ENCODE data around the gene PRDM16.

Gene PRDM16

DNA sequence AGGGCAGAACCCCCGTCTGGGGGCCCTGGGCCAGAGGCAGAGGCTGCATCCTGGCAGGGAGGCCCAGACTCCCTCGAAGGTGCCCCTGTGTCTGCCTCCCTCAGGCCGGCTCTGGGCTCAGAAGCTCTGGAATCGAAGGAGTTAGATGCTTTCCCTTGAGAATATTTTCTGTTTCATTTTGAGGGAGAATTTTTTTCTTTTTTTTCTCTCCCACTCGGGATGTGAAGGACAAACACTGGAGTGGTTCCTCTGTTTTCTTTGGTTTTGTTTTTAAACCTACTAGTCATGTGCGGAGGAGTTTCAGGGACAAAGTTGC, 44.7 kb downstream of the PRDM16 start:
- DNase-seq = no peak
- TF ChIP-seq GATA1 (IDR thresholded peaks at IDR 0.05; ENCODE audit: low read depth, low read length) (no peak), POLR2A (IDR thresholded peaks at IDR 0.05; ENCODE audit: low read length) (no peak)

DNA sequence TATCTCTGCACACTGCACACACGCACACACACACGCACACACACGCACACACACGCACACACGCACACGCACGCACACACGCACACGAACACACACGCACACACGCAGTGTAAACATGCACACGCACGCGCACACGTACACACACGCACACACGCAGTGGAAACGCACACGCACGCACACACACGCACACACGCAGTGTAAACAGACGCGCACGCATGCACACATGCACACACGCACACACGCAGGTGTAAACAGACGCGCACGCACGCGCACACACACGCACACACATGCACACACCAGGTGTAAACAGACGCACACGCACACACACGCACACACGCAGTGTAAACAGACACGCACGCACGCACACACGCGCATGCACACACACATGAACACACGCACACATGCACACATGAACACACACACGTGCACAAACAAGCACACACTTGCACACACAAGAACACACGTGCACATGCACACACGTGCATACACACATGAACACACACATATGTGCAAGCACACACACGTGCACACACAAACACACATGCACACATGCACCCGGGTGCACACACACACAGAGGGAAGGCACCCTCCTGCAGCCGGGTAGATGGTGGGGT, 45.2 kb downstream of the PRDM16 start:
- DNase-seq = peak in 1 of 2 experiments; percentile 12
- TF ChIP-seq POLR2A (IDR thresholded peaks at IDR 0.05; ENCODE audit: low read length) = no peak
- no peak for TF ChIP-seq GATA1 (IDR thresholded peaks at IDR 0.05; ENCODE audit: low read depth, low read length)

DNA sequence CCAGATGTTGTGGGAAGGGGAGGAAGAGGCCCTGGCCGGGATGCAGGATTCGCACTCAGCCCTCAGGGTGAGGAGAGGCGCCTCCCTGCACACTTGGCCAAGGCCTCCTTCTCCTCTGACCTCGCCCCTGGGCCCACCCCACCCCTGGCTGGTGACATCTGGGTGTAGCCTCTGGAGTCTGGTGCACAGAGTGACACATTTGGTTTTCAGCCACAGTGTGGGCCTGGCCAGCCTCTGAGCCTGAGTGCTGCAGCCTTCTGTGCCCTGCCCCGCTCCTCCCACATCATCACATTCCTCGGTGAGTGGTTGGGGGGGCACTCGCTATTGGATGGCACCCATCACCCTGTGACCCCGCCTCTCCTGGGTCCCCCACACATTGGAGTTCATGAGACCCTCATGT, 45.8 kb downstream of the PRDM16 start:
- no peak for TF ChIP-seq POLR2A (IDR thresholded peaks at IDR 0.05; ENCODE audit: low read length)
- TF ChIP-seq GATA1 (IDR thresholded peaks at IDR 0.05; ENCODE audit: low read depth, low read length) = no peak
- DNase-seq = no peak

DNA sequence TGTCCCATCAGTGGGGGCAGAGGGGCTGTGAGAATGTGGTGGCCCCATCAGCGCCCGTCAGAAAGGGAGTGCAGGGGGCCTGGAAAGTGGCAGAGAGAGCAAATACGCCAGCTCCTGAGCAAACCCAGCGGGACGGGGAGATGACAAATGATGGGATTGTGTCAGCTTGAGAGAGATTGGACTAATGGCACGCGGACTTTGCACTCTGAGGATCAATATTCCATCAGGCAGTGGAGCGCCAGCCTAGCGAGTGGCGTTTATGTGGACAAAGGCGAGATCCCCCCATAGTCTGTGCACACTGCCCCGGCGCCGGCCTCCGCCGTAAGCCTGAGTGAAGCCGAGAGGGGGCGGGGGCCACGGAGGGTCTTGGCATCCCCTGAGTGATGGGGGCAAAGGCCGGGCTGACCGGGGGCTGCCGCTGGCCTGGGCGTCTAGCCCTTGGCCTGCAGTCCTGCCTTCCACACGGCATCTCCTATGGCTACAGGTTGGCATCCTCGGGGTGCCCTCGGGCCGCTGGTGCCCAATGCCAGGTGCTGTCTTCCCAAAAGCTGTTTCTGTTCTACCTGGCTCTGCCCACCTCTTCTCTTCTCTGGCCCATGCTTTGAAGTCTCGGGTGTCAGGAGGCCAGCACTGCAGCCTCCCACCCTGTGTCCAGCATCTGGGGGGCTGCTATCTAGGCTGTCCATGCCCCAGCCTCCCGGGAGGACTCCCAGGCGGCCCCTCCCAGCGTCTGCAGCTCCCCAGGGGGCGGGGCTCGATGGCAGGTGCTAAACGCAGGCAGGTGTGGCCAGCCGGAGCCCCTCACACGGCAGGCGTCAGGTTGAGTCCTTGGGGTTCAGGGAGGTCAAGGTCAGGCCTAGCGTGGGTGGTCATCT, 46.5 kb downstream of the PRDM16 start:
- no peak for TF ChIP-seq GATA1 (IDR thresholded peaks at IDR 0.05; ENCODE audit: low read depth, low read length)
- no peak for TF ChIP-seq POLR2A (IDR thresholded peaks at IDR 0.05; ENCODE audit: low read length)
- no peak for DNase-seq

DNA sequence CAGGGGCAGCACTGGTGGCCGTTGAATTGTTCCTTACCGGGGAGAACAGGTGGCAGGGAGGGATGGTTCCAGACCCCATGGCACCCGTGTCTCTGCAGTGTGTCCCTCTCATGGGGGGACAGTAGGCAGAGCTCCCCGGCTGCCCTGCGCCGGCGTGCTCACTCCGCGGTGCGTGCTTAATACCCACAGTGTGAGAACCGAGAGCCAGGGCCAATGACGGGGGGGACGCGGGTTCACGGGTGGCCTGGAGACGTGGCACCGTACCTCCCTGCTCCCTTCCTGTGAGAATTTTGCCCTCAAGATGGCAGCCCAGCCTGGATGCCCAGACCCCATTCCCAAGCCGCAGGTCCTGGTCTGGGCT, 47.1 kb downstream of the PRDM16 start:
- DNase-seq = no peak
- TF ChIP-seq POLR2A (IDR thresholded peaks at IDR 0.05; ENCODE audit: low read length) (no peak), GATA1 (IDR thresholded peaks at IDR 0.05; ENCODE audit: low read depth, low read length) (no peak)

DNA sequence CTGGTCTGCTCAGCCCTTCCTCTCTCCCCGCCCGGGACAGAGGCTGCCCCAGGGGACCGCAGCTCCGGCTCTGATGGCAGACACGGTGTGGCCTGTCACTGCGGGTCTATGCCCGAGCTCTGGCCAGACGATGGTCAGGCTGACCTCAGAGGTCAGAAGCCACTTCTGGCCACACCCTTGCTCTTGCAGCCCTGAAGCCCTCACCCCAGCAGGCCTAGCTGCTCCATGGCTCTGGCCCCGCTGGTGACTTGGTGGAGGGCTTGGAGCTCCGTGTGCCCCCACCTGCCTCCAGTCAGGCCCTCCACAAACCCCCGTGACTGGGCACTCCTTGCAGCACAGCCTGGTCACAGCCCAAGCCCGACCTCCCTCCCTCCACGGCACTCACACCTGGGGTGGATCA, 47.6 kb downstream of the PRDM16 start:
- TF ChIP-seq GATA1 (IDR thresholded peaks at IDR 0.05; ENCODE audit: low read depth, low read length) = no peak
- TF ChIP-seq POLR2A (IDR thresholded peaks at IDR 0.05; ENCODE audit: low read length) = no peak

DNA sequence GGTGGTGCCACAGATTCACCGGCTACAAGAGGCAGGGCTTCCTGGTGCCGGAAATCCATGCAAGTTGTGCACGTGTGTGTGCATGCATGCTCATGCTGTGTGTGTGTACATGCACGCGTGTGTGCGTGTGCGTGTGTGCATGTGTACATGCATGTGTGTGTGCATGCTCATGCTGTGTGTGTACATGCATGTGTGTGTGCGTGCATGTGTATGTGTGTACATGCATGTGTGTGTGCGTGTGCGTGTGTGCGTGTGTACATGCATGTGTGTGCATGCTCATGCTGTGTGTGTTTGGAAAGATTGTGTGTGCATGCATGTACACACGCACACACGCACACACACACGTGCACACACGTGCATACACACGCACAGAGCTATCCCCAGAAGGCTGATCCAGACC, 48.9 kb downstream of the PRDM16 start:
- no peak for DNase-seq
- TF ChIP-seq GATA1 (IDR thresholded peaks at IDR 0.05; ENCODE audit: low read depth, low read length) (no peak), POLR2A (IDR thresholded peaks at IDR 0.05; ENCODE audit: low read length) (no peak)

More for the DNA sequence above, 47.6 kb downstream of the PRDM16 start:
- no peak for DNase-seq

DNA sequence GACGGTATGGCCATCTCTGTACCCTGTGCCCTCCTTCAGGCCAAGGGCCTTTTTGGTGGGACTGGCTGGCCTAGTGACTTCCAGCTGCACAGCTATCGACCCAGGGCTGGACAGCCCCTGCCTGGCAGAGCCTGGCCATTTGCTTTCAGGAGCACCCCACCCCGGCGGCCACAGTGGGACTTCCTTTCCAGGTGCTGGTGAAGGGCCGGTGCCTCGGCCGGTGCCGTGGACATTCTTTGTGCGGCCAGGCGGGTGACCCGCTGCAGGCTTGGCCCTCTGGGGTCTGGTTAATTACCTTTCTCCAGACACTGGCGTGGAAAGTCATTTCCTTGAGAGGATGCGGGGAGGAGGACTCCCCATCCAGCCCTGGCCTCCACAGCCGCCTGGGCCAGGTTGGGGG, 50.1 kb downstream of the PRDM16 start:
- TF ChIP-seq GATA1 (IDR thresholded peaks at IDR 0.05; ENCODE audit: low read depth, low read length) = no peak
- TF ChIP-seq POLR2A (IDR thresholded peaks at IDR 0.05; ENCODE audit: low read length) = no peak
- DNase-seq = no peak

DNA sequence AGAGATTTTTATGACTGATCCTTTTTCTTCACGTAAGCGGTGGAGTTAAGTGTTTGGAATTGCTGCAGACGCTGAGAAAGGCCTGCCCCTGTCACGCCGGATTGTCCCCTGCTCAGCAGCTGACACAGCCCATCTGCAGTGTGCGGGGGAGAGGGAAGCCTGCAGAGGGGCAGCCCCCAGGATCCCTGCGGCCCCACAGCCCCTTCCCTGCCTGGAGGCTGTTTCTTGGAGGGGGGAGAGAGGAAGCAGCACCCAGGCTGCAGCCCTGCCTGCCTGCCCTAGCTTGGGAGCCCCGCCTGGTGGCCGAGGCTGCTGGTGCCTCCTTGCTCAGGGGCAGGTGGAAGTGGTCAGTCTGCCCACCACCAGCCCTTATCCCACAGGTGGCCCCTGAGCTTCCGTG, 50.7 kb downstream of the PRDM16 start:
- TF ChIP-seq POLR2A (IDR thresholded peaks at IDR 0.05; ENCODE audit: low read length) = no peak
- TF ChIP-seq GATA1 (IDR thresholded peaks at IDR 0.05; ENCODE audit: low read depth, low read length) = no peak
- DNase-seq = no peak

DNA sequence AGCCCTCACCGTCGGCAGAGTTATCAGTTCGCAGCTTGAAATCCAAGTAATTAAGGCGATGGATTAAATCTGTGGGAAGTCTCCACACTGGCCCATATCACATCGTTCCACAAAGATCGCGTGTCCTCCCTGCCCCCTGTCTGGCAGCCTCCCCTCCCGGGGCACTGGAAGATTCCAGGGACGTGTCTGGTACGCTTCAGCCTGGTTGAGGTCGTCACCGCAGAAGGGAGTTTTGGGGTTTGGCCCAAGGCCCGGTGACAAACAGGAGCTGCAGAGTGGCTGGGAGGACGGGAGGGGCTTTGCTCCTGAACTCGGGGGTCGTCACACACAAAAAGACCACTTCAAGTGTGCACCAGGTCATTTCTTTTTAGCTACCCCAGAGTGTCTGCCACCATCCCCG, 51.1 kb downstream of the PRDM16 start:
- TF ChIP-seq POLR2A (IDR thresholded peaks at IDR 0.05; ENCODE audit: low read length) (no peak), GATA1 (IDR thresholded peaks at IDR 0.05; ENCODE audit: low read depth, low read length) (no peak)
- no peak for DNase-seq

DNA sequence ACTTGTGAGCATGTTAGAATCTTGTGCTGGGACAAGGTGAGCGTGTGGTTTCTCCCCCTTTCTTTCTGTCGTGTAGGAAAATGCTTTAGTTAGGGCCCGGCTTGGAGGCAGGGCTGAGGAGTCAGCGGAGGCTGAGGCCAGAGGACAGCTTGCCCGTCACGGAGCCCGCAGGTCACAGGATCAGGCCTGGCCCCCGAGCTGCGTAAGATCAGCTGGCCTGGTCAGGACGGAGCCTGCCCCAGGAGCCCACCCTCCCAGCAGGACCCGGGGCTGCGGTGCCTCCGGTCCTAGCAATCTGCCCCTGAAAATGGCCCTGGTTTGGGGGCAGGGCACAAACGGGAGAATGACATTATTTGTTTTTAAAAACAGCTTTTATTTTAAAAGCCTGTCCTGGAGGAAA, 52.0 kb downstream of the PRDM16 start:
- TF ChIP-seq POLR2A (IDR thresholded peaks at IDR 0.05; ENCODE audit: low read length) (no peak), GATA1 (IDR thresholded peaks at IDR 0.05; ENCODE audit: low read depth, low read length) (no peak)

DNA sequence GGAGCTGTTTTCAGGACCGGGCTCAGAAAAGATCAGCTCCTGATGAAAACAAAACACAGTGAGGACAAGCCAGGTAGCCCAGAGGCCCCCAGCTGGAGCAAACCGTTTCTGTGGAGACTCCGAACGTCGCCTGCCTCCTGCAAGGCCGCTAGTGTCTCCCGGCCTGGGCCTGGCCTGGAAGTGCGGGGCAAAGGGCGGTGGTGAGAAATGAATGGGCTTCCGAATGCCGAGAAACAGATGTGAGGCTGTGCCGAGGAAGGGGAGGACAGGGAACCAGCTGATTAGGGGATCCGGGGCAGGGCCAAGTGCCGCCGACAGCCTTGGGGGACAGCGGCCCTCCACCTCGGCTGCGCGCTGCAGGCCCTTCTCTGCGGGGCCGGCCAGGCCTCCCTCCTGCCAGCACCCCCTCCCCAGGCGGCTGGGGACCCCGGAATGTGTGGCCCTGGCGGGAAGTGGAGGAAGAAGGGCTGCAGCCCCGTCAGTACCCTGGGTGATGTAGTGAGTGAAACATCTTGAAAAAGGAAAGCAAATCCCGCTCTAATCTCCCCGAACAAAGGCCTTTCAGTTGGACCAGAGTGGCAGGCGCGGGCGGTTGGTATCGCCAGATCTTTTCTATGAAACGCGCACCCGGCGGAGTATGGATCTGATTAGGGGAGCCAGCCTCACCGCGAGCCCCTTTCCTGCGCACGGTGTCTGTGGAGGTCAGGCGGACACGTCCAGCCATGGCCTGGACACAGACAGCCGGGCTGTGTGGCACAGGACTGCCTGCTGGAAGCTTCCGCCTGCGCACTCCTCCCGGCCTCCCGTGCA, 52.6 kb downstream of the PRDM16 start:
- TF ChIP-seq POLR2A (IDR thresholded peaks at IDR 0.05; ENCODE audit: low read length) (no peak), GATA1 (IDR thresholded peaks at IDR 0.05; ENCODE audit: low read depth, low read length) (no peak)

More for the DNA sequence above, 52.0 kb downstream of the PRDM16 start:
- no peak for DNase-seq

DNA sequence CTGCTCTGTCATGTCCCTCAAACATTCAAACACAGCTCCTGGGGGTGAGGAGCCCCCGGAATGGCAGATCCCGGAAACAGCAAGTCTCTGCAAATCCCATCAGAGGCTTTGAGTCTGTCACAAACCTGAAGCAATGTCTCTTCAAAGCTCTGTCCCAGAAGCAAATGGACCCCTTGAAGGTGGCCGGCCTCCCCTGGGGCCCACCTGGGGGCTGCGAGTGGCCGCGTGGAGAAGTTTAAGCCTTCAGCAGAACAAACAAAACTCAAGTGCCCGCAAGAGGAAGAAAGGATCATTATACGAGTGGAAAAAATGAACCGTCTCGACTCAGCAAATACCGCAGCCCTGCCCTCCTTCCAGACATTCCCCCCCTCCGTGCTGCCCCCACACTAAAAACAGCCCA, 53.3 kb downstream of the PRDM16 start:
- no peak for DNase-seq
- no peak for TF ChIP-seq GATA1 (IDR thresholded peaks at IDR 0.05; ENCODE audit: low read depth, low read length)
- TF ChIP-seq POLR2A (IDR thresholded peaks at IDR 0.05; ENCODE audit: low read length) = no peak

More for the DNA sequence above, 52.6 kb downstream of the PRDM16 start:
- no peak for DNase-seq

DNA sequence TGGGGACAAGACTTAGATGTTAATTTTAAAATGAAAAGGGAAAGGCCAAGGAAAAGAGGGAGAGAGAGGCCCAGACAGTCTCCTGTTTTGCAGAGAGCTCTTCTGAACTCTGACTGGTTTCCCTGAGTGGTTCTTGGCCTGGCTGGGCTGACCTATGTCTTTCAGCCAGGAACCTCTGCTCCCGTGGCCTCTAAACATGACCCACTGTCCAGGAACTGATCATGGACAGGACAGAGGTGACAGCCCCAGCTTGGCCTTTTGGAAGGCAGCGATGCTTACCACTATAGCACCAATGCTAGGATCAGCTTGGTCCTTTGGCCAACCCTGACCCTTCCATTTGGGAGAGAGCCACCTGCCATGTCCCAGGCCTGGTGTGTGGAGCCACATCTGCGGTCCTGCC, 55.2 kb downstream of the PRDM16 start:
- TF ChIP-seq POLR2A (IDR thresholded peaks at IDR 0.05; ENCODE audit: low read length) = no peak
- no peak for TF ChIP-seq GATA1 (IDR thresholded peaks at IDR 0.05; ENCODE audit: low read depth, low read length)
- DNase-seq = no peak

Data from erythroblast (primary cell).